RCC 7860 (cell line): ENCODE measurements around the gene CASKIN1.
"Not testable (repeated sequence)": the region's sequence is repeated elsewhere in the genome, so short reads cannot be mapped to it uniquely, and the experiment has no call there.

Source experiments
- DNase-seq: peaks from one replicate; pipeline ENCODE4 v3.0.0-alpha.2; 2015; ENCODE audit warnings: low spot score
- FAIRE-seq: peaks from 2 replicates; lab custom pipeline; 2012; peaks lifted over from hg19 to GRCh38; lab: Jason Lieb, UNC

Gene CASKIN1

GRCh38 chr16:2212362-2213324 is 16.2 kb upstream of the CASKIN1 start:
- DNase-seq (no peak), FAIRE-seq (no peak)

GRCh38 chr16:2211923-2212347 is 15.5 kb upstream of the CASKIN1 start:
- DNase-seq (no peak), FAIRE-seq (no peak)

- FAIRE-seq (no peak), DNase-seq (no peak)
Observed at GRCh38 chr16:2210386-2211365, 14.3 kb upstream of the CASKIN1 start, which contains the start of gene BRICD5. Gene BRICD5 (minus strand): TSS chr16:2210863. CDS start chr16:2210833, 30 bp downstream.

GRCh38 chr16:2210009-2210332 is 13.6 kb upstream of the CASKIN1 start:
- DNase-seq: no peak
- no peak for FAIRE-seq

- no peak for FAIRE-seq
Observed at GRCh38 chr16:2209258-2210008, 13.0 kb upstream of the CASKIN1 start.

GRCh38 chr16:2208772-2209171 is 12.4 kb upstream of the CASKIN1 start:
- FAIRE-seq (no peak), DNase-seq (no peak)

More at GRCh38 chr16:2209258-2210008, 13.0 kb upstream of the CASKIN1 start:
- DNase-seq: no peak

GRCh38 chr16:2208308-2208707 is 11.9 kb upstream of the CASKIN1 start:
- DNase-seq: no peak
- no peak for FAIRE-seq

GRCh38 chr16:2207872-2208271 is 11.5 kb upstream of the CASKIN1 start:
- FAIRE-seq (no peak), DNase-seq (no peak)

- DNase-seq (no peak), FAIRE-seq (no peak)
Observed at GRCh38 chr16:2206780-2207433, 10.5 kb upstream of the CASKIN1 start.

GRCh38 chr16:2206420-2206779 is 10.0 kb upstream of the CASKIN1 start:
- FAIRE-seq (no peak), DNase-seq (no peak)

GRCh38 chr16:2205967-2206313 is 9.5 kb upstream of the CASKIN1 start:
- DNase-seq (no peak), FAIRE-seq (no peak)

GRCh38 chr16:2205104-2205966 is 8.9 kb upstream of the CASKIN1 start, which contains the start of gene MLST8:
Gene MLST8 (plus strand): TSS chr16:2205454. CDS start chr16:2206086, 632 bp downstream.
- no peak for FAIRE-seq

GRCh38 chr16:2204416-2205103 is 8.2 kb upstream of the CASKIN1 start:
- FAIRE-seq: no peak
- no peak for DNase-seq

More at GRCh38 chr16:2205104-2205966, 8.9 kb upstream of the CASKIN1 start, which contains the start of gene MLST8:
- peak; percentile 65 for DNase-seq

- not testable (repeated sequence) for DNase-seq, FAIRE-seq
Observed at GRCh38 chr16:2203119-2203688, 6.8 kb upstream of the CASKIN1 start.

- FAIRE-seq: no peak
Observed at GRCh38 chr16:2200313-2200712, 3.9 kb upstream of the CASKIN1 start.

GRCh38 chr16:2199621-2200139 is 3.3 kb upstream of the CASKIN1 start:
- FAIRE-seq (no peak), DNase-seq (no peak)

More at GRCh38 chr16:2200313-2200712, 3.9 kb upstream of the CASKIN1 start:
- DNase-seq: no peak

- FAIRE-seq (no peak), DNase-seq (no peak)
Observed at GRCh38 chr16:2199095-2199494, 2.7 kb upstream of the CASKIN1 start.

GRCh38 chr16:2198283-2198682 is 1.9 kb upstream of the CASKIN1 start:
- FAIRE-seq (no peak), DNase-seq (no peak)
